Gastroesophageal sphincter (tissue), 4 donors: ENCODE results near the gene PRELP. TPM values are rescaled to one million over a fixed set of nuclear protein-coding genes. Genes with fewer than 3 reads are reported as not detected.
"Not testable (repeated sequence)": the region's sequence is repeated elsewhere in the genome, so short reads cannot be mapped to it uniquely, and the experiment has no call there.

Experiments used
- ATAC-seq: fragments of 150-250 bp; one replicate; pipeline ENCODE4 v1.9.1; 2016; ENCODE audit warnings: mild to moderate bottlenecking, moderate library complexity
- H3K27ac ChIP-seq, 4 donors: fragments of 200-600 bp; sonication (generic) in 3 of 4; 1 replicate in 3 of 4; 2 replicates in 1 of 4; pipeline ENCODE4 v1.5.1; 2016 to 2019
- H3K27me3 ChIP-seq: fragments of 200-600 bp; sonication (generic); one replicate; pipeline ENCODE4 v1.5.1; 2019
- H3K36me3 ChIP-seq, 2 donors: fragments of 200-600 bp; sonication (generic); one replicate each; pipeline ENCODE4 v1.5.1; 2019; ENCODE audit warnings: control low read depth in 1 of 2
- H3K4me1 ChIP-seq, 3 donors: fragments of 200-600 bp; sonication (generic); 1 replicate in 2 of 3; 2 replicates in 1 of 3; pipeline ENCODE4 v1.5.1; 2016 to 2019; ENCODE audit warnings: control low read depth in 2 of 3
- H3K4me3 ChIP-seq, 2 donors: fragments of 200-600 bp; sonication (generic); one replicate each; pipeline ENCODE4 v1.5.1; 2019; ENCODE audit warnings: mild to moderate bottlenecking in 1 of 2, moderate library complexity in 1 of 2
- H3K9me3 ChIP-seq, 3 donors: fragments of 200-600 bp; sonication (generic); one replicate each; pipeline ENCODE4 v1.5.1; 2017 to 2019; ENCODE audit warnings: control low read depth in 2 of 3
- EP300 ChIP-seq: sonication (generic); formaldehyde crosslinking; IDR thresholded peaks from one replicate; pipeline ENCODE4 v1.6.1; 2017; ENCODE audit warnings: antibody characterized with exemption, mild to moderate bottlenecking
- POLR2A ChIP-seq, 2 donors: fragments of 450-650 bp; IDR thresholded peaks; one replicate each; pipeline ENCODE4 v1.6.1; 2017; ENCODE audit warnings: antibody characterized with exemption in 2 of 2, mild to moderate bottlenecking in 2 of 2, moderate library complexity in 1 of 2
- POLR2AphosphoS5 ChIP-seq: sonication (generic); formaldehyde crosslinking; IDR thresholded peaks from one replicate; pipeline ENCODE4 v1.6.1; 2017; ENCODE audit warnings: antibody characterized with exemption
- WGBS, 2 donors: methylation state at CpG; one replicate each; pipeline ENCODE4 v1.1.5; 2018; ENCODE audit warnings: low coverage in 1 of 2; 5-methylcytosine and 5-hydroxymethylcytosine counted together
- total RNA-seq, 4 donors: library from RNA; depleted of rRNA; stranded (reverse); fragments of >200 nt; gene quantifications; one replicate each; pipeline ENCODE4 v1.1.0, GENCODE V29; 2016
- TF ChIP-seq, protein P1 (sequence below), 4 experiments: fragments of 200-600 bp in 2 of 4; fragments of 450-650 bp in 2 of 4; sonication (generic) in 1 of 4; IDR thresholded peaks; one replicate each; pipeline ENCODE4 v1.5.1; 2017 to 2019; ENCODE audit warnings: antibody characterized with exemption in 4 of 4, mild to moderate bottlenecking in 2 of 4, moderate library complexity in 2 of 4

The PRELP gene
- total RNA-seq, 4 donors from 2014 or later = 63.9 to 149 (median 66.1) TPM

- no peak overlapping the region for H3K27ac ChIP-seq
- H3K4me1 ChIP-seq = peaks cover 0 to 4% (median 0%) of the 10 kb centered on the region in 3 donors
- no peak overlapping the region for H3K4me3 ChIP-seq
- H3K27me3 ChIP-seq = no peaks in the 10 kb centered on the region
- ATAC-seq = no peak
- peaks cover 0 to 11% (median 0%) of the 10 kb centered on the region in 3 donors for H3K9me3 ChIP-seq
- no peak for TF ChIP-seq EP300
- TF ChIP-seq, protein P1, sequence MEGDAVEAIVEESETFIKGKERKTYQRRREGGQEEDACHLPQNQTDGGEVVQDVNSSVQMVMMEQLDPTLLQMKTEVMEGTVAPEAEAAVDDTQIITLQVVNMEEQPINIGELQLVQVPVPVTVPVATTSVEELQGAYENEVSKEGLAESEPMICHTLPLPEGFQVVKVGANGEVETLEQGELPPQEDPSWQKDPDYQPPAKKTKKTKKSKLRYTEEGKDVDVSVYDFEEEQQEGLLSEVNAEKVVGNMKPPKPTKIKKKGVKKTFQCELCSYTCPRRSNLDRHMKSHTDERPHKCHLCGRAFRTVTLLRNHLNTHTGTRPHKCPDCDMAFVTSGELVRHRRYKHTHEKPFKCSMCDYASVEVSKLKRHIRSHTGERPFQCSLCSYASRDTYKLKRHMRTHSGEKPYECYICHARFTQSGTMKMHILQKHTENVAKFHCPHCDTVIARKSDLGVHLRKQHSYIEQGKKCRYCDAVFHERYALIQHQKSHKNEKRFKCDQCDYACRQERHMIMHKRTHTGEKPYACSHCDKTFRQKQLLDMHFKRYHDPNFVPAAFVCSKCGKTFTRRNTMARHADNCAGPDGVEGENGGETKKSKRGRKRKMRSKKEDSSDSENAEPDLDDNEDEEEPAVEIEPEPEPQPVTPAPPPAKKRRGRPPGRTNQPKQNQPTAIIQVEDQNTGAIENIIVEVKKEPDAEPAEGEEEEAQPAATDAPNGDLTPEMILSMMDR (IDR thresholded peaks at IDR 0.05) = no peak
- TF ChIP-seq POLR2A (IDR thresholded peaks at IDR 0.05) = no peak
- no peak for TF ChIP-seq POLR2AphosphoS5
- 72 to 100% methylated on average over 1 to 2 of the region's 2 CpGs for WGBS, 2 donors
- H3K36me3 ChIP-seq = no peaks in the 10 kb centered on the region
Measured at GRCh38 chr1:203447151-203447550, 28.5 kb upstream of the PRELP start.

- H3K36me3 ChIP-seq, H3K4me1 ChIP-seq, H3K4me3 ChIP-seq, ATAC-seq, H3K27me3 ChIP-seq: not testable (repeated sequence)
- WGBS, 2 donors = 100% methylated on average over 1 of the region's 1 CpG; no CpG with 5 or more reads in 1 of the 2 donors
- peaks cover 0 to 11% (median 0%) of the 10 kb centered on the region in 3 donors for H3K9me3 ChIP-seq
- peak overlapping the region in 1 of 4 donors; percentile 31 for H3K27ac ChIP-seq
Measured at GRCh38 chr1:203447598-203447997, 28.0 kb upstream of the PRELP start.

DNA sequence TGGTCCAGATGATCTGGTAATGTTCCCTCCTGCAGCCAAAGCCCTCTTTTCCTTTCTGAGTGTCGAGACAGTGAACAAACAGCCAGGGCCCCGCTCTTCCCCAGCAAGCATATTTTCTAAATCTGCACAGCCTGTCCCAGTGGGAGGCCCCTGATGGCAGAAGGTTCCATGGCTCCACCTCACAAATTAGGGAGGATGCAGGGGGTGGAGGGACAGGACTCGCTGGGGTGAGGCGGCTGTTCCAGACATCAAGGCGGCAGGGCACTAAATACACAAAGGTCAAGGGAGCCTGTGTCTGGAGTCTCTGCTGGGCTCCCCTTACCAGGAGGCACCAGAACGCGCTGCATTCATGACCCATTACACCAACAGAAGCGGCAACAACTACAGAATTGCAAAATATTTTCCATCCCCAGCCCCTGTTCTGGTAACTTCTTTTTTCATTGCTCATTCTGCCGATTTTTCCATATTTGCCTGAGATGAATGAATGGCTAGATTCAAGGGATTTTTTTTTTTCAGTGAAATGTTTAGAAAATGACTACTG, 27.0 kb upstream of the PRELP start:
- peaks cover 0 to 4% (median 0%) of the 10 kb centered on the region in 3 donors for H3K4me1 ChIP-seq
- peaks cover 0 to 11% (median 0%) of the 10 kb centered on the region in 3 donors for H3K9me3 ChIP-seq
- peak; percentile 27 for TF ChIP-seq POLR2AphosphoS5
- TF ChIP-seq POLR2A (IDR thresholded peaks at IDR 0.05) = no peak
- TF ChIP-seq, protein P1 (IDR thresholded peaks at IDR 0.05) = no peak
- no peak overlapping the region for H3K4me3 ChIP-seq
- WGBS, 2 donors = 73 to 80% methylated on average over 3 to 7 of the region's 9 CpGs
- H3K27me3 ChIP-seq = no peaks in the 10 kb centered on the region
- H3K36me3 ChIP-seq = no peaks in the 10 kb centered on the region
- H3K27ac ChIP-seq = peak overlapping the region in 3 of 4 donors; percentile 31 to 61 (median 39)
- ATAC-seq = peak; percentile 59

- peaks cover 5% of the 10 kb centered on the region for H3K27me3 ChIP-seq
- no peak overlapping the region for H3K4me3 ChIP-seq
- H3K27ac ChIP-seq = no peak overlapping the region
- H3K4me1 ChIP-seq = peaks cover 0 to 4% (median 0%) of the 10 kb centered on the region in 3 donors
- no peaks in the 10 kb centered on the region for H3K36me3 ChIP-seq
- no peak for ATAC-seq
- H3K9me3 ChIP-seq = peaks cover 0 to 9% (median 0%) of the 10 kb centered on the region in 3 donors
- WGBS, 2 donors = 83 to 100% methylated on average over 1 of the region's 1 CpG
- no peak for TF ChIP-seq EP300
- no peak for TF ChIP-seq POLR2A (IDR thresholded peaks at IDR 0.05)
- TF ChIP-seq POLR2AphosphoS5 = no peak
- TF ChIP-seq, protein P1 (IDR thresholded peaks at IDR 0.05) = no peak
Measured at GRCh38 chr1:203450001-203450400, 25.6 kb upstream of the PRELP start.

GRCh38 chr1:203450479-203451149, 25.0 kb upstream of the PRELP start:
- Histone ChIP-seq H3K9me3 (peaks cover 0 to 2% (median 0%) of the 10 kb centered on the region in 3 donors), H3K4me1 (peaks cover 0 to 4% (median 0%) of the 10 kb centered on the region in 3 donors), H3K27ac (no peak overlapping the region), H3K36me3 (no peaks in the 10 kb centered on the region), H3K4me3 (no peak overlapping the region), H3K27me3 (peaks cover 9% of the 10 kb centered on the region)
- TF ChIP-seq POLR2AphosphoS5 = no peak
- no peak for TF ChIP-seq POLR2A (IDR thresholded peaks at IDR 0.05)
- TF ChIP-seq, protein P1 (IDR thresholded peaks at IDR 0.05) = no peak
- no peak for ATAC-seq
- WGBS, 2 donors = 76 to 87% methylated on average over 3 to 16 of the region's 17 CpGs
